Left hindlimb (tissue), 1 donor: ENCODE data around the gene FEV.
"Not testable (repeated sequence)": the region's sequence is repeated elsewhere in the genome, so short reads cannot be mapped to it uniquely, and the experiment has no call there.

Experiments used
- DNase-seq: peaks from one replicate; pipeline ENCODE4 v3.0.0-alpha.2; 2018

The FEV gene

DNA sequence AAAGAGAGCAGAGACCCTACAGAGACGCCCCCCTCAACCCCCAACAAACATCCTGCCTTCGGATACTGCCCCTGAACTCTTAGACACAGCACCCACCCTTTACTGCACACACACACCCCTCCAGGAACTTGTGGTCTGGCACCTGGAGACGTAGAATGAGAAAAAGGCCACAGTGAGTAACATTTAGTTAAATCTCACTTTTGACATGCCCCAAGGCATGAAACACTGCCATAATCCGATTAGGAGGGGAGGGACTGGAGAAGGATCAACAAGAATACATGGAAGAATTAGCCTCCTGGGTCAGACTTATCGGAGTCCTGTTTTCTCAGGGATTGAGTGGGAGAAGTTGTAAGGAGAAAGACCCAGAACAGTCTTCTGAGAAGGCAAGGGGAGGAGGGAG, 21.4 kb downstream of the FEV start:
- DNase-seq = no peak

DNA sequence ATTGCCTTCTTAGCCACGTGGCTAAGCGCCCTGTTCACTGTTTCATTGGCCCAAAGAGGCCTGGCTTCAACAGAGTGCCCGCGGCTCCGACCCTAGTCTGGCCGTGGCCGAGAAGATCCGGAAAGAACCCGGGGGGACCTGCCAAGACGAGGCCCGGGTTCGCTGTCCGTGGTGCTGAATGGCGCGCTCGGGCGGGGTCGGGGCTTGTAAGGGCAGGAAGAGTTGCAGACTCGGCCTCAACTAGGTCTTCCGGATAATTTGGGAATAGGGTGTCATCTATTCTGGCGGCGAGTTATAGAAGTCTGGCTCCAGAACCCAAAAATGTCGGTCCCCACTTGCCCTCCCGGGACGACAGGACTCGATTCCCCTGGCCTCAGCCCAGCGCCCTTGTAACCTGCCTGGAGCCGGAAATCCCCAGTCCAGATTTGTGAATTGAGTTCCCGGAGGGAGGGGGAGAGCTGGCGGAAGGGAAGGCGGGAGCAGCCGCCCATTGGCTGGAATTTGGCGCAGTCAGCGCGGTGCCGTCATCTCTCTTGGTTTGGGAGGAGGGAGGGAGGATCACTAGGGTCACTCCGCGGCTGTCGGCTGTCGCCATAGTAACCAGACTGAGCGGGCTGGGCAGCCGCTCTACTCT, 22.0 kb downstream of the FEV start:
- peak; percentile 72 for DNase-seq

DNA sequence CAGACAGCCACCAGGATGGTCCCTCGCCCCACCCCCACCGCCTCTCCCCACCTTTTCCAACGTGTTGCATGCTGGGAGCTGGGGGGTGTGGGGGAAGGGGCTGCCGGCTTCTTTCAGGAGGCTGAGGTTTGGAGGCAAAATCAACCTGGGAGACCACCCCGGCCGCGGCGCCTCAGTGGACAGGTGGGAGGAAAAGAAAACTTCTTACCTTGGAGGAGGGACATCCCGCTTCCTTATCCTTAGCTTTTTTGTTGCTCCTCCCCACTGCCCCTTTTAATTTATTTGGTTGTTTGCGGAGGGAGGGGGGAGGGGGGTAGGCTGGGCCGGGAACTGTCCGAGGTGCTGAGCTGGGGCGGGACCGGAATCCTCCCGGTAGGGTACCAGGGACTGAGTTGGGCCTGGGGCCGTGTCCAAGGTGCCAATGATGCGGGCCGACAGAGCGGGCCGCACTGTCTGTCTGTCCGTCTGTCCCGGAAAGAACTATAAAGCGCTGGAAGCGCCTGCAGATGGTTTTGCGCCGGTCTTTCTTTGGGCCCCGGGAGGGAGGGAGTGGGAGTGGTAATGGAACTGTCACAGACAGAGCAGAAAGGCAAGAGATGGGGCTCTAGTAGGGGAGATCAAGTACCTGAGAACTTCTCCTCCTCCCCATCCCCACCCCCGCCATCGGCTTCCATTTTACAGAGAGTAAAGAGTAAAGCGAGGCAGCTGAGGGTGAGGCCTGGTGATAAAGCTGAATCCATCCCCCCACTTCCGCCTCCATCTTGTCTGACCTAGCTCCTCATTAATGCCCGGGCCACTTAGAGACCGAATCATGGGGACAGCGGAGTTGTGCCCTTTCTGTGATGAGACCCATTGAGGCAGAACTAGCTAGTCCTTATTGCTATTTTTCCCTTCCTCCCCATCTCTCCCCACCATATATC, 23.1 kb downstream of the FEV start:
- no peak for DNase-seq

DNA sequence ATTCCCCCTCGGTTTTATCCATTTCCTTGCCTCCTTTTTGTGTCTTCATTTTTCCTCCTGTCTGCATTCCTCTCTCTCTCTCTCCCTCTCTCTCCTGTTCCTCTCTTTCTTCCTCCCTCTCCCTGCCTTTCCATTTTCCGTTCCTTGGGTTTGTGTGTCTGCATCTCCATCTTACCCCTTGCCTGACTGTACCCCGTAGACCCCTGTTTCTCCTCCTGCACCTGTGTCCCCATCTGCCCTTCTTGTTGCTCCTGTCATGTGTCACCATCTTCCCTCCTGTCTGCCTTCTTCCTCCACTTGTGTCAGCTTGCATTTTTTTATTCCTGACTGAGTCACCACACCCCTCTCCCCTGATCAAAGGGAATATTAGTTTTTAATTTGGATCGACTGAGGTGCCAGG, 23.8 kb downstream of the FEV start:
- no peak for DNase-seq

DNA sequence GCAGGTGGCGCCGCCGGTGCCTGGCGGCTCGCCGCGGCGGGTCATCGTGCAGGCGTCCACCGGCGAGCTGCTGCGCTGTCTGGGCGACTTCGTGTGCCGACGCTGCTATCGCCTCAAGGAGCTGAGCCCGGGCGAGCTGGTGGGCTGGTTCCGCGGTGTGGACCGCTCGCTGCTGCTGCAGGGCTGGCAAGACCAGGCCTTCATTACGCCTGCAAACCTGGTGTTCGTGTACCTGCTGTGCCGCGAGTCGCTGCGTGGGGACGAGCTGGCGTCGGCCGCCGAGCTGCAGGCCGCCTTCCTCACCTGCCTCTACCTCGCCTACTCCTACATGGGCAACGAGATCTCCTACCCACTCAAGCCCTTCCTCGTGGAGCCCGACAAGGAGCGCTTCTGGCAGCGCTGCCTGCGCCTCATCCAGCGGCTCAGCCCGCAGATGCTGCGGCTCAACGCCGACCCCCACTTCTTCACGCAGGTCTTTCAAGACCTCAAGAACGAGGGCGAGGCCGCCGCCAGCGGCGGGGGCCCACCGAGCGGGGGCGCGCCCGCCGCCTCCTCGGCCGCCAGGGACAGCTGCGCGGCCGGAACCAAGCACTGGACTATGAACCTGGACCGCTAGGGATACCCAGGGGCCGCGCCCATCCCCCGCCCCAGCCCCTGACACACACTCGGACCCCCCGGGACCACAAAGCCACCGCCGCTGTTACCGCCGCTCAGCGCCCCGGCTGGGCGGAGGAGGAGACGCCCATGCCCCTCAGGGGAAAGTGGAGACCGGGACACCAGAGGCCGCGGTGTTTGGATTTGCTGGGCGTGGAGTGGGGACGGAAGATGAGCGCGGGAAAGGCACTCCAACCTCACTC, 24.4 kb downstream of the FEV start:
- no peak for DNase-seq

DNA sequence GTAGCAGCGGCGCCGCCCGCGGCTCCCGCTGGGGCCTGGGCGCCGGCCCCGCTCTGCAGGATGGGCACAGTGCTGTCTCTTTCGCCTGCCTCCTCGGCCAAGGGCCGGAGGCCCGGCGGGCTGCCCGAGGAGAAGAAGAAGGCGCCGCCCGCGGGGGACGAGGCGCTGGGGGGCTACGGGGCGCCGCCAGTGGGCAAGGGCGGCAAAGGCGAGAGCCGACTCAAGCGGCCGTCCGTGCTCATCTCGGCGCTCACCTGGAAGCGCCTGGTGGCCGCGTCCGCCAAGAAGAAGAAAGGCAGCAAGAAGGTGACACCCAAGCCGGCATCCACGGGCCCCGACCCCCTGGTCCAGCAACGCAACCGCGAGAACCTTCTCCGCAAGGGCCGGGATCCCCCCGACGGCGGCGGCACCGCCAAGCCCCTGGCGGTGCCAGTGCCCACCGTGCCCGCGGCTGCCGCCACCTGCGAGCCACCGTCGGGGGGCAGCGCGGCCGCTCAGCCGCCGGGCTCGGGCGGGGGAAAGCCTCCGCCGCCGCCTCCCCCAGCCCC, 25.1 kb downstream of the FEV start:
- no peak for DNase-seq

DNA sequence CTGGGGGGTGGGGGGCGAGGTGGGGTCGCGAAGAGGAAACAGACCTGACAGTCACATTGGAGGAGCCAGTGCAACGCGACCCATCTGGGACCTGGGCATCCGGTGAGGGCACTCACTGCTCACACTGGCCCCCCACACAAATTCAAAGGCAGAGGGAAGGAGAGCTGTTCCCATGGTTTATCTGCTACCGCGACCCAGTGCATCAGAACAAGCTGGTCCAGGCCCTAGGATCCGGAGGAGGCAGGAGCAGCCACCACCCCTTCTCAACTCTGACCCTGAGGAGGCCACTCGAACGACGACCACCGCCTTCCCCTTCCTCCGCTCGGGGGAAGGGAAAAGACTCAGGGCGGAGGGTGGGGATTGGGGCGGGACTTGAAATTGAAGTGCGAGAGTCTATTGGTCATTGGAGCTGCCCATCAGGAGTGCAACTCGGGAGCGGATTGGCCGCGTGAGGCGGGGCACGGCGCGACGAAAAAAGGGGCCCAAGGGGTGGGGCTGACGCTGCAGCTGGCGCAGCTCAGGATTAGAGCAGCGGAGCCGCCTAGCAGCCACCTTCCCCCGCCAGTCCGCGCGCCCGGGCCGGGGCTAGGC, 25.7 kb downstream of the FEV start, which contains the start of gene CDK5R2:
CDK5R2 (plus strand) TSS at position 526 of the 591 bp plus-strand sequence. CDS start 155 bp downstream, outside the sequence.
- DNase-seq = peak; percentile 84

DNA sequence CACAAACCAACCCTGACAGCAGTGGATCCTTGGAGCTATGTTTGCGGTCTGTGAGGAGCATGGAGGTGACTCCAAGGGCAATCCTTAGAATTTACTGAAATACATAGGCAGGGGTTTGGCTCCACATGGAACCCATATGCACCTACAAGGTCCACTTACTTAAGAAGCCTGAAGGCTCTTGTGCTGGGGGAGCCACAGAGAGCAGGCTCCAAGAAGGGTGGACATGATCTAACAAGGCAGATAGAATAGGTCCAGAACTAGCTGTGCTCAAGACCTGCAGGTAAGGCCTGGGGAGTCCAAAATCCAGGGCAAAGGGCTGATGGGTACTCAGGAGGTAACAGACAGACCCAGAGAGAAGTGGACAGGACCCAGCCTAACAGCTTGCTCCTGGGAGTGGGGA, 26.7 kb downstream of the FEV start:
- no peak for DNase-seq

DNA sequence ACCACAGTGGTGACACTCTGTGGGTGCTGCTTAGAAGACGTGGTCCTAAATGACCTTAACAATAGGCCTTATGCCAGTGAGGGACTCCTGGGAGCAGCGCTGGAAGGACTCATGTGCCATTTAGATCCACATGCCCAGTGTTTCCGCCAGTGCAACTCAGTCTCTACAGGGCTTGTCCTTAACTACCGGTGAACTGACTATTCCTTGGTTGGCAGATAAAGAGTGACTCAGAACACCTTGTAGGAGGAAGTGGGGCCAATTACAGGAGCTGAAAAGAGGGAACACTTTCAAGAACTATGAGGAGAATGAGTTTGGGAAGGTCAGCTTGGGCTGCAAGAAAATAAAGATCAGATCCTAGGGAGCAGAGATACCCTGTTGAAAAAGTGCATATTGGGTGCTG, 27.3 kb downstream of the FEV start:
- DNase-seq = no peak

DNA sequence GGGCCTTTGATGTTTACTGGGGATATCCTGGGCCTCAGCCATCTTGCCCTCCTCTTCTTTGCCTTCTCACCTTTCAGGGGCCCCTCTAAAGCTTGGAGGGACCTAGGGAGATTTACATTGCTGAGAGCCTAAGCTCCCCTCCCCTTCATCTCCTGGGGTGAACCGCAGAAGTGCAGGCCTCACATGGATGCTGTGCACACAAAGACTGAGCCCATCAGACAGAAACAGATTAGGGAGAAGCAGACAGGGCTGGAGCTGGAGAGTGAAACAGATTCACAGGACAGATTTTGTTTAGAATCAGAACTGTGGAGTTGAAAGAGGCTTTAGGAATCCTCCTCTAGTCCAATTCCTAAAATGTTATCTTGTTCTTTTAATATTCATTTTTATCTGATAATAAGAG, 28.9 kb downstream of the FEV start:
- no peak for DNase-seq

DNA sequence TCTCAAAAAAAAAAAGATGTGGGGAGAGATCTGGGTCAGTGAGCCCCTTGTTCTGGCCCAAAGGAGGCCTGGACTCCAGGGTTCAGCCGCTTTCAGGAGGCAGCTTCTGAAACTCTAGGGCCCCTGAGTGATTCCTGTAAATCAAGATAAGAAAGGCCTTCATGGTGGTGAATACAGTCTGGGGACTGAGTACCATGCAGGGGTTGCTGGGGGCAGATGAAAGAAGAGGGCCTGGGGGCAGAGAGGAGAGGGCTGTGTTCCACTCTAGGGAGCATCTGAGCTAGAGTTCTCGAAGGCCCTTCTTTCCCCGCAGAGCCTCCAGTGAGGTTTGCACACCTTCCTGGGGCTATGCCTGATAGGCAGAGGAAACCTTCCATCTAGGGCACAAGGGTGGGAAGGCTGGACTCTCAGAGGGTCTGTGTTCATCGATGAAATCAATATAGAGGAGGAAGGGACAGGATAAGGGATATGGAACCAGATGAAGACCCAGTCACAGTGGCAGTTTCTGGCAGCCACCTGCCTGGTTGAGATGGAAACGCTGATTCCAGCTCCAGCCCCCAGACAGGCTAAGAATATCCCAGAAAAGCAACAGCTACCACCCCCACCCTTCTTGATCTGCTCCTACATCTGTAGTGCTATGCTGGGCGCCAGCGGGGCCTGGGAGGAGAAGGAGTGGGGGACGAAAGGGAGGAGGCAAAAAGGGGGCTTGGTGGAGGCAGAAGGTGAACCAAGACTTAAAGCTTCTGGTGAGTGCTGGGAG, 30.3 kb downstream of the FEV start:
- DNase-seq = no peak

DNA sequence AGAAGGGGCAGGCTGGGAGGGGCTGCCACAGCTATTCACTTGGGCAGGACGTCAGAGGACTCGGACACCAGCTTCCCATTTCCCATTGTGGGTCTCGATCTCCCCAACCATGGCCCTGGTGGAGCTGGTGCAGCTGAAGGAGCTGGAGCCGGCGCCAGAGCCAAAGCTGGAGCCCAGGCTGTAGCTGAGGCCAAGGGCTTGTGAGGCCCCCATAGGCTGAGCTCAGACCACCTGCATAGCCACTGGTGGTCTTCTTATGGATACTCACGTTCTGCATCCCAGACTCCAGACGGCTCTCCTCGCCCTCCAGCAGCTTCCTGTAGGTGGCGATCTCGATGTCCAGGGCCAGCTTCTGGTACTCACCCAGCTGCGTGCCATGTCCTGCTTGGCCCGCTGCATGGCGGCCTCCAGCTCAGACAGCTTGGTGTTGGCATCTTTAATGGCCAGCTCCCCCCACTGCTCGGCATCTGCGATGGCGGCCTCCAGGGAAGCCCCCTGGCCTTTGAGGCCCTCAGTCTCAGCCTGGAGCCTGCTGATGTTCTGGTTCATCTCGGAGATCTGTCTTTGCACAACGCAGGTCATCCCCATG, 31.5 kb downstream of the FEV start:
- no peak for DNase-seq

DNA sequence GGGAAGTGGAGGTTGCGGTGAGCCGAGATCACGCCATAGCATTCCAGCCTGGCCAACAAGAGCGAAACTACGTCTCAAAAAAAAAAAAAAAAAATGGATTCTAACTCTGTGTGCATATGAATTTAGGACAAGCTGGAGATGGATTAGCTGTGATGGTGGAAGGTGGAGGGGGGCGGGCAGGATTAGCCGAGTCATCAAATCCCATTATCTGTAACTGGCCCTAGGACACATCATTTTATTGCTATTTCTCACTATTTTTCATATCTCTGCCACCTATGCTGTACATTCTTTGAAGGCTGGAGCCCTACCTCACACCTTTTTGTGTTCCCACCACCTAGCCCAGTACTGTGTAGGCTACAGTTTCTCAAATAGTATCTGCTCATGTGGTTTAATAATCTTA, 32.8 kb downstream of the FEV start:
- DNase-seq = no peak

DNA sequence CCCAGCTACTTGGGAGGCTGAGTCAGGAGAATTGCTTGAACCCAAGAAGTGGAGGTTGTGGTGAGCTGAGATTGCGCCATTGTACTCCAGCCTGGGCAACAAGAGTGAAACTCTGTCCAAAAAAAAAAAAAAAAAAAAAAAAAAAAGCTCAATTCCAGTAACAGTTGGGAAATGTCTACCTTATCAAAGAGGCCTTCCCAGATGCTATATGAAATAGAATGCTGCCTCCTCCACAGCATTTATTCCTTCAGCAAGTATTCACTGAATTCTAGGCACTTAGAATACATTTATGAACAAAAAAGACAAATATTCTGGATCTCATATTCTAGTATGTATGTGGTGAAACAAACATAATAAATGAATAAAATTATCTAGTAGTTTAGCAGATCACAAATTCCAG, 38.4 kb downstream of the FEV start:
- no peak for DNase-seq

DNA sequence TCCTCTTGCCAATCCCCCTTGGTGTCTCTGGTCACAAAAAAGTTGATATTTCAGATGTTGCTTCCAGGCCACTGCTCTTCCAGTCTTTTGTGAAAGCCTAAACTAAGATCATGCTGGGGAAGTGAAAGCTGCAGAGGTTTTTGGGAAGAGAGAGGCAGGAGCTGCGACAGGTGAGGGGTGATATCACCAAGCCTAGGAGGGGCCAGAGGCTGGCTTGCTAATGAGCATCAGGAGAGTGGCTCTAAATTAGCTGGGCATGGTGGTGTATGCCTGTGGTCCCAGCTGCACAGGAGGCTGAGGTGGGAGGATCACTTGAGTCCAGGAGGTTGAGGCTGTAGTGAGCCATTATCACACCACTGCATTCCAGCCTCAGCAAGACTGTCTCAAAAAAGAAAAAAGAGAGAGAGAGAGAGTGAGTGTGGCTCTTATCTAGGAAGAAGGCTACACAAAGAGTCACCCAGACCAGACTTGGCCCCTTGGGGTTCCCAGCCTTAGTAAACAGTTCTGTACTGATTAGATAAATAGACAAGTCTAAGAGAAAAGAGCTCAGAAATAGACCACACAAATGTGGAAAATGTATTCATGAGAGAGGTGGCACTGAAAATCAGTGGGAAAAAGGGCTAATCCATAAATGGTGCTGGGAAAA, 40.1 kb downstream of the FEV start:
- DNase-seq = no peak

DNA sequence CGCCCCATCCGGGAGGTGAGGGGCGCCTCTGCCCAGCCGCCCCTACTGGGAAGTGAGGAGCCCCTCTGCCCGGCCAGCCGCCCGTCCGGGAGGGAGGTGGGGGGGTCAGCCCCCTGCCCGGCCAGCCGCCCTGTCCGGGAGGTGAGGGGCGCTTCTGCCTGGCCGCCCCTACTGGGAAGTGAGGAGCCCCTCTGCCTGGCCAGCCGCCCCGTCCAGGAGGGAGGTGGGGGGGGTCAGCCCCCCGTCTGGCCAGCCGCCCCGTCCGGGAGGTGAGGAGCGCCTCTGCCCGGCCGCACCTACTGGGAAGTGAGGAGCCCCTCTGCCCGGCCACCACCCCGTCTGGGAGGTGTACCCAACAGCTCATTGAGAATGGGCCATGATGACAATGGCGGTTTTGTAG, 53.2 kb downstream of the FEV start:
- not testable (repeated sequence) for DNase-seq
